Ectodermal cell (in vitro differentiated cells): ENCODE measurements around the gene CH25H.
"Not testable (repeated sequence)": the region's sequence is repeated elsewhere in the genome, so short reads cannot be mapped to it uniquely, and the experiment has no call there.

Source experiments
- H3K27ac ChIP-seq: 2 replicates; pipeline ENCODE4 v1.7.0; 2013; ENCODE audit warnings: mild to moderate bottlenecking, low read depth, low read length; ENCODE audit not compliant: insufficient read depth, poor library complexity, severe bottlenecking
- H3K27me3 ChIP-seq: 2 replicates; pipeline ENCODE4 v1.7.0; 2013; ENCODE audit warnings: mild to moderate bottlenecking, low read length; ENCODE audit not compliant: insufficient read depth, control insufficient read depth, poor library complexity, severe bottlenecking
- H3K36me3 ChIP-seq: one replicate; pipeline ENCODE4 v1.7.0; 2013; ENCODE audit warnings: low read length; ENCODE audit not compliant: control insufficient read depth, insufficient read depth
- H3K4me1 ChIP-seq: one replicate; pipeline ENCODE4 v1.7.0; 2013; ENCODE audit warnings: low read length; ENCODE audit not compliant: control insufficient read depth, insufficient read depth
- H3K4me3 ChIP-seq: 2 replicates; pipeline ENCODE4 v1.7.0; 2013; ENCODE audit warnings: low read depth, low read length, control low read depth; ENCODE audit not compliant: insufficient read depth
- H3K9me3 ChIP-seq: 2 replicates; pipeline ENCODE4 v1.7.0; 2013; ENCODE audit warnings: mild to moderate bottlenecking, low read length, moderate library complexity; ENCODE audit not compliant: control insufficient read depth
- WGBS, 2 experiments: methylation state at CpG; one replicate each; pipeline ENCODE4 v1.1.7; 2013; ENCODE audit warnings: missing lambda C conversion rate in 2 of 2; 5-methylcytosine and 5-hydroxymethylcytosine counted together

The CH25H gene

DNA sequence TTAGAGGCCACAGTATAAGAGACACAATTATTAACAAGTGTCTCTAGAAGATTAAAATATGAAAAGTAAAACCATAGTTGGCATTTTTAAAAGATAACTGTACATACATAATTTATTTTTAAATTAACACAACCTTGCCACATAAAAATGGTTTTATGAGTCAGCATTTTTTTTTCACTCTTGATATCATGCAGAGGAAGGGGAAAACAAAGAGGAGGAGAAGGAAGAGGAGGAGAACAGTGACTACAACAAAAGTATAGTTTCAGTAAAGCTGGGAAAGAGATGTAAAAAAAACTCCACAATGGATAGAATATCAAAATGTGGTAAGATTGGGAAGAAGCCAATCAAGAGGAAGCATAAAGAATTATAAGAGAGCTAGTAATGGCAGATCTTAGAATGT, 34.0 kb downstream of the CH25H start:
- Histone ChIP-seq H3K4me3 (no peak overlapping the region), H3K4me1 (peaks cover 12% of the 10 kb centered on the region), H3K9me3 (no peaks in the 10 kb centered on the region), H3K27me3 (no peaks in the 10 kb centered on the region), H3K36me3 (no peaks in the 10 kb centered on the region), H3K27ac (no peak overlapping the region)

GRCh38 chr10:89171996-89172395, 35.1 kb downstream of the CH25H start:
- H3K4me3 ChIP-seq, result no peak overlapping the region
- WGBS, 2 experiments, result 92% methylated on average over 4 of the region's 4 CpGs
- no peak overlapping the region for H3K27ac ChIP-seq
- no peaks in the 10 kb centered on the region for H3K36me3 ChIP-seq
- no peaks in the 10 kb centered on the region for H3K27me3 ChIP-seq
- H3K9me3 ChIP-seq, result no peaks in the 10 kb centered on the region
- peaks cover 12% of the 10 kb centered on the region for H3K4me1 ChIP-seq

- Histone ChIP-seq H3K9me3 (no peaks in the 10 kb centered on the region), H3K4me1 (peaks cover 12% of the 10 kb centered on the region), H3K36me3 (no peaks in the 10 kb centered on the region), H3K4me3 (no peak overlapping the region), H3K27me3 (no peaks in the 10 kb centered on the region), H3K27ac (no peak overlapping the region)
- WGBS, 2 experiments, result 85 to 88% methylated on average over 2 of the region's 2 CpGs
These were observed 35.7 kb downstream of the CH25H start for GRCh38 chr10:89171263-89171872.

DNA sequence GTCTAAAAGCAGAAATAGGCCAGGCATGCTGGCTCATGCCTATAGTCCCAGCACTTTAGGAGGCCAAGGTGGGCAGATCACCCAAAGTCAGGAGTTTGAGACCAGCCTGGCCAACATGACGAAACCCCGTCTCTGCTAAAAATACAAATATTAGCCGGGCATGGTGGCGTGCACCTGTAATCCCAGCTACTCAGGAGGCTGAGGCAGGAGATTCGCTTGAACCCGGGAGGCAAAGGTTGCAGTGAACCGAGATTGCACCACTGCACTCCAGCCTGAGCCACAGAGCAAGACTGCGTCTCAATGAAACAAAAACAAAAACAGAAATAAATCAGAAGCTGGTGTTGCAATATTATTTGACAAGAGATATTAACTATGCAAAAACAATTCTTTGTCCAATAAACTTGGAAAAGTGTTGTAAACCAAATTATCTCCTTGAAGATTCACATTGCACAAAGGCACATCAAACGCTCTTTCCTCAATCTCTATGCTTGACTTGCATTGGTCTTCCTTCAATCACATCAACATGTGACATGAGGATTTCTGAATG, 38.7 kb downstream of the CH25H start:
- H3K27ac ChIP-seq, H3K27me3 ChIP-seq, H3K9me3 ChIP-seq, H3K36me3 ChIP-seq, H3K4me3 ChIP-seq: not testable (repeated sequence)
- peaks cover 12% of the 10 kb centered on the region for H3K4me1 ChIP-seq
- WGBS, 2 experiments, result 85 to 86% methylated on average over 9 of the region's 9 CpGs

GRCh38 chr10:89167915-89168314, 39.2 kb downstream of the CH25H start:
- H3K4me1 ChIP-seq, result peaks cover 7% of the 10 kb centered on the region
- H3K27ac ChIP-seq, result no peak overlapping the region

DNA sequence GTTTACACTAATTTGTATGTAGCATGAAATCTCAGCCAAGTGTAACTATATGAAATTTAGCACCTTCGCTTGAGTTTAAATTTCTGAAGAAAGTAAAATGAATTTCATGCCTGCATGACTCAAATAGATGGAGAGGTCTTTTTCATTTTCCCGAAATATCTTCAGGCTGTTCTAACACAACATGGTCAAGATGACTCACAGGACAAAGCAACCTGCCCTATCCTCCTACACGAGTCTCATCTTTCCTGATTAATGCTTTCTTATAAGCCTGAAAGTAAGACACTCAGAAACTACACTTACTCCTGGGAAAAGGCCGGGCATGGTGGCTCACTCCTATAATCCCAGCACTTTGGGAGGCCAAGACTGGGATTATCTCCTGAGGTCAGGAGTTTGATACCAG, 41.2 kb downstream of the CH25H start:
- H3K4me1 ChIP-seq, result no peaks in the 10 kb centered on the region
- H3K27me3 ChIP-seq, result no peaks in the 10 kb centered on the region
- no peaks in the 10 kb centered on the region for H3K36me3 ChIP-seq
- WGBS, 2 experiments, result 94% methylated on average over 4 of the region's 4 CpGs
- no peak overlapping the region for H3K27ac ChIP-seq
- H3K4me3 ChIP-seq, result no peak overlapping the region
- H3K9me3 ChIP-seq, result no peaks in the 10 kb centered on the region

More at GRCh38 chr10:89167915-89168314, 39.2 kb downstream of the CH25H start:
- no peaks in the 10 kb centered on the region for H3K27me3 ChIP-seq
- H3K9me3 ChIP-seq, result no peaks in the 10 kb centered on the region
- H3K36me3 ChIP-seq, result no peaks in the 10 kb centered on the region
- no peak overlapping the region for H3K4me3 ChIP-seq

DNA sequence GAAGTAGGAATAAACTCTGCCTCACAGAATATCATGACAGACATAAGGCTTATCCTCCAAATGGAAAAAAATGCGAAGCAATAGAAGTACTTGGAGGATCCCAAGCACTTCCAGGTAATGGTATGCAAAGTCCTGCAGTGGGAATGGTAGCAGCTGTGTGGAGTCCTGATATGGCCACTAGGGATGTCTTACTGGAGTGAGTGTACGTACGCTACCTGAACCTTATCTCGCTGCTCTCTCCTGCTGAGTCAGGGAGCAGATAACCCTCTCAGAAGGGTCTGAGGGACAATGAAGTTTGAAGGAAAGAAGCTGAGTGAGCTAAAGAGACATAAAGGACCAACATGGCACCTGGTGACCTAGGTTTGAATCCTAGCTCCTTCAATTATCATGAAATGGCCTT, 42.2 kb downstream of the CH25H start:
- H3K36me3 ChIP-seq, result no peaks in the 10 kb centered on the region
- H3K27me3 ChIP-seq, result no peaks in the 10 kb centered on the region
- 94 to 96% methylated on average over 4 of the region's 4 CpGs for WGBS, 2 experiments

GRCh38 chr10:89164080-89164479, 43.0 kb downstream of the CH25H start:
- H3K9me3 ChIP-seq, result no peaks in the 10 kb centered on the region
- H3K36me3 ChIP-seq, result no peaks in the 10 kb centered on the region
- H3K4me1 ChIP-seq, result no peaks in the 10 kb centered on the region
- WGBS, 2 experiments, result 94 to 100% methylated on average over 3 of the region's 3 CpGs
- no peak overlapping the region for H3K4me3 ChIP-seq
- no peaks in the 10 kb centered on the region for H3K27me3 ChIP-seq
- no peak overlapping the region for H3K27ac ChIP-seq

More for the DNA sequence above, 42.2 kb downstream of the CH25H start:
- Histone ChIP-seq H3K27ac (no peak overlapping the region), H3K9me3 (no peaks in the 10 kb centered on the region), H3K4me3 (no peak overlapping the region), H3K4me1 (no peaks in the 10 kb centered on the region)

GRCh38 chr10:89163265-89163995, 43.7 kb downstream of the CH25H start:
- H3K4me1 ChIP-seq, result no peaks in the 10 kb centered on the region
- H3K27ac ChIP-seq, result no peak overlapping the region
- no peaks in the 10 kb centered on the region for H3K9me3 ChIP-seq
- H3K27me3 ChIP-seq, result no peaks in the 10 kb centered on the region
- H3K4me3 ChIP-seq, result no peak overlapping the region
- 93 to 96% methylated on average over 6 of the region's 6 CpGs for WGBS, 2 experiments
- no peaks in the 10 kb centered on the region for H3K36me3 ChIP-seq

DNA sequence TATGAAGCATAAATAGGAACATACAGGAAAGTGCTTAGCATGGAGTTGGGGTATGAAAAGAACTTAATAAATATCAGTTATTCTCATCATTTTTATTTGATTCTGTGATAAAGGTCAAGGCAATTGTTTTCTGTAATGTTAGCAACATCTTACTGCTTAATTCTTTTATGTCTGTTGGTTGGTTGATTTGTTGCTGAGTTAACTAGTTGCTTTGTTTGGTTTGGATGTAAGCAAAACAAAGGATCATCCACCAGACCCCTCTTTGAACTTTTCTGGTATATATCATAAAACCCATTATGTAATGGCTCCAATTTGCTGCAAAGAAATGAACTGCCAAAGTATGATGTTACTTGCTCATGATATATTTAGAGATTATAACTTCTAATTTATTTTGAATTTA, 44.5 kb downstream of the CH25H start:
- Histone ChIP-seq H3K9me3 (no peaks in the 10 kb centered on the region), H3K27ac (no peak overlapping the region), H3K36me3 (no peaks in the 10 kb centered on the region), H3K27me3 (no peaks in the 10 kb centered on the region), H3K4me1 (no peaks in the 10 kb centered on the region), H3K4me3 (no peak overlapping the region)
